Iris pigment epithelial cell (primary cell): Measurements from ENCODE around the gene LIME1.
A peak's percentile ranks its signal among the peaks of the same experiment; 100 is the strongest.
"Not testable (repeated sequence)": the region's sequence is repeated elsewhere in the genome, so short reads cannot be mapped to it uniquely, and the experiment has no call there.

Experiments
- DNase-seq: peaks from one replicate; pipeline ENCODE4 v3.0.0-alpha.2; 2011; ENCODE audit warnings: low read depth

LIME1 gene

DNA sequence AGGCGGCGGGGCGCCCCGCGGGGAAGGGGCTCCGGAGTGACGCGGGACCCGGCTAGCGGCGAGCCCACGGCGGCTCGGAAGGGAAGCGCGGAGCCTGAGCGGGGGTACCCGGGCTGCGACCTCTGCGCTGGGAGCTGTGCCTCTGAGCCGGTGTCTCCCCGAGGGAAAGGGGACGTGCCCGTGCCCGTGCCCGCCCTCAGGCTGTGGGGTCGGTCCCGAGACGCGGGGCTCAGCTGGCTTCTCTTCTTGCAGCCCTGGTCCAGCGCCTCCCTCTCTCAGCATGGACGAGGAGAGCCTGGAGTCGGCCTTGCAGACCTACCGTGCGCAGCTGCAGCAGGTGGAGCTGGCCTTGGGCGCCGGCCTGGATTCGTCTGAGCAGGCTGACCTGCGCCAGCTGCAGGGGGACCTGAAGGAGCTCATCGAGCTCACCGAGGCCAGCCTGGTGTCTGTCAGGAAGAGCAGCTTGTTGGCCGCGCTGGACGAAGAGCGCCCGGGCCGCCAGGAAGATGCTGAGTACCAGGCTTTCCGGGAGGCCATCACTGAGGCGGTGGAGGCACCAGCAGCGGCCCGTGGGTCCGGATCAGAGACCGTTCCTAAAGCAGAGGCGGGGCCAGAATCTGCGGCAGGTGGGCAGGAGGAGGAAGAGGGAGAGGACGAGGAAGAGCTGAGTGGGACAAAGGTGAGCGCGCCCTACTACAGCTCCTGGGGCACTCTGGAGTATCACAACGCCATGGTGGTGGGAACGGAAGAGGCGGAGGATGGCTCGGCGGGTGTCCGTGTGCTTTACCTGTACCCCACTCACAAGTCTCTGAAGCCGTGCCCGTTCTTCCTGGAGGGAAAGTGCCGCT lies 27.9 kb upstream of the LIME1 start:
- DNase-seq = peak; percentile 32

DNA sequence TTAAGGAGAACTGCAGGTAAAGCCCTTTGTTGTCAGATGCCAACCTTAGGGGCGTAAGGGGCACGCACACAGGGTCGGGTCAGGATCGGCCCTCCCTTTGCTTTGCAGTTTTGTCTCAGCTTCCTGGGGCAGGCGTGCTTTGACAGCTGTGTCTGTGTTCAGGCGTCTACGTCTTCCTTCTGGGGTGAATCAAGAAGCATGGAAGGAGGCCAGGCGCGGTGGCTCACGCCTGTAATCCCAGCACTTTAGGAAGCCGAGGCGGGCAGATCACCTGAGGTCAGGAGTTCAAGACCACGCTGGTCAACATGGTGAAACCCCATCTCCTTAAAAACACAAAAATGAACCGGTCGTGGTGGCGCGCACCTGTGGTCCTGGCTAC lies 27.3 kb upstream of the LIME1 start:
- no peak for DNase-seq

DNA sequence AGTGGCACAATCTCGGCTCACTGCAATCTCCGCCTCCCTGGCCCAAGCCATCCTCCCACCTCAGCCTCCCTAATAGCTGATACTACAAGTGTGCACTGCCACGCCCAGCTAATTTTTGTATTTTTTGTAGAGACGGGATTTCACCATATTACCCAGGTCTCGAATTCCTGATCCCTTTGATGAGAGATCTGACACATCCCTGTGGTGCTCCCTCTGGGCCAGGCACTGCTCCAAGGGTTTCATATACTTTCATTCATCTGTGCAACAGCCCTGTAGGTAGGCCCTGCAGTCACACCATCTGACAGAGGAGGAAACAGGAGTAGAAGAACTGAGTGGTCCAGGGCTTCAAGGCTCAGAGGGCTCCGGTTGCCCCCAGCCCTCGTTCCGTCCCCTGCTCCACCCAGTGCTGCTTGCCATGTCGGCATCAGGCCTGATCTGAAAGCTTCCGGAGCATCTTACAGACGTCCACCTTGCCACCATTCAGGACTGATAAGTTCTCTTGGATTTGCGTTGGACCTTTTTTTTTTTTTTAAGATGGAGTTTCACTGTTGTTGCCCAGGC lies 25.3 kb upstream of the LIME1 start:
- DNase-seq = no peak

DNA sequence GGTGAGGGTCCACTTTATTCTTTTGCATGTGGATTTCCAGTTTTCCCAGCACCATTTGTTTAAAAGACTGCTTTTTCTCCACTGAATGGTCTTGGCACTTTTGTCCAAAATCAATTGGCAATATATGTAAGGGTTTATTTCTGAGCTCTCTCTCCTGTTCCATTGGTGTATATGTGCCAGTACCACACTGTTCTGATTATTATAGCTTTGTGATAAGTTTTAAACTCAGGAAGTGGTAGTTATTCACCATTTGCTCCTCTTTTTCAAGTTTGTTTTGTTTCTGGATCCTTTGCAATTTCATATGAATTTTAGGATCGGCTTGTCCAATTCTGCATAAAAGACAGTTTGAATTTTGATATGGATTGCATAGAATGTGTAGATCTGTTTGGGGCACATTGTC lies 24.3 kb upstream of the LIME1 start:
- DNase-seq = no peak

DNA sequence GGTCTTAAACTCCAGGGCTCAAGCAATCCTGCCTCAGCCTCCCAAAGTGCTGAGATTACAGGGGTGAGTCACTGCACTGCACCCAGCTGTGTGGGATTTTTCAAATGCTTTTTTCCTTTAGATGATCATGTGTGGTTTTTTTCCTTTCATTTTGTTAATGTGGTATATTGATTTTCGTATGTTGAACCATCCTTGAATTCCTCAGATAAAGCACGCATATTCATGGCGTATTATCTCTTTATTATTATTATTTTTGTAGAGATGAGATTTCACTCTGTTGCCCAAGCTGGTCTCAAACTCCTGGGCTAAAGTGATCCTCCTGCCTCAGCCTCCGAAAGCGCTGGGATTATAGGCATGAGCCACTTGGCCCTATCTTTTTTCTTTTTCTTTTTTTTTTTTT lies 21.6 kb upstream of the LIME1 start:
- DNase-seq = no peak

DNA sequence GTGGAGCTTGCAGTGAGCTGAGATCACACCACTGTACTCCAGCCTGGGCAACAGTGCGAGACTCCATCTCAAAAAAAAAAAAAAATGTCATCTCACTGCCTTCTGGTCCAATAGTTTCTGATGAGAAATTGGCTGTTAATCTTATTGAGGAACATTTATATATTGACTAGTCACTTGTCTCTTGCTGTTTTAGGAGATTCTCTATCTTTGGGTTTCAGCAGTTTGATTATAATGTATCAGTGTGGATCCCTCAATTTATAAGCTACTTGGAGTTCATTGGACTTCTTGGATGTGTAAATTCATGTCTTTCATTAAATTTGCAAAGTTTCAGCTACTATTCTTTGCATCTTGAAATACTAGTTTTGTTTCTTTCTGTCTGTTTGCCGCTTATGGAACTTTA lies 17.5 kb upstream of the LIME1 start:
- no peak for DNase-seq

DNA sequence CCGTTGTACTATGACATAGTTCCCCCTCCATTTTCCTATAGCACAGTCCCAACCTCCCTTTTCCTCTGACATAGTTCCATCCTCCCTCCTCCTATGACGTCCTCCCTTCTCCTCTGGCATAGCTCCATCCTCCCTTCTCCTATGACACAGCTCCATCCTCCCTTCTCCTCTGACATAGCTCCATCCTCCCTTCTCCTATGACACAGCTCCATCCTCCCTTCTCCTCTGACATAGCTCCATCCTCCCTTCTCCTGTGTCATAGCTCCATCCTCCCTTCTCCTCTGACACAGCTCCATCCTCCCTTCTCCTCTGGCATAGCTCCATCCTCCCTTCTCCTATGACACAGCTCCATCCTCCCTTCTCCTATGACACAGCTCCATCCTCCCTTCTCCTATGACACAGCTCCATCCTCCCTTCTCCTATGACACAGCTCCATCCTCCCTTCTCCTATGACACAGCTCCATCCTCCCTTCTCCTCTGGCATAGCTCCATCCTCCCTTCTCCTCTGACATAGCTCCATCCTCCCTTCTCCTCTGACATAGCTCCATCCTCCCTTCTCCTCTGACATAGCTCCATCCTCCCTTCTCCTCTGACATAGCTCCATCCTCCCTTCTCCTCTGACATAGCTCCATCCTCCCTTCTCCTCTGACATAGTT lies 13.4 kb upstream of the LIME1 start:
- not testable (repeated sequence) for DNase-seq

DNA sequence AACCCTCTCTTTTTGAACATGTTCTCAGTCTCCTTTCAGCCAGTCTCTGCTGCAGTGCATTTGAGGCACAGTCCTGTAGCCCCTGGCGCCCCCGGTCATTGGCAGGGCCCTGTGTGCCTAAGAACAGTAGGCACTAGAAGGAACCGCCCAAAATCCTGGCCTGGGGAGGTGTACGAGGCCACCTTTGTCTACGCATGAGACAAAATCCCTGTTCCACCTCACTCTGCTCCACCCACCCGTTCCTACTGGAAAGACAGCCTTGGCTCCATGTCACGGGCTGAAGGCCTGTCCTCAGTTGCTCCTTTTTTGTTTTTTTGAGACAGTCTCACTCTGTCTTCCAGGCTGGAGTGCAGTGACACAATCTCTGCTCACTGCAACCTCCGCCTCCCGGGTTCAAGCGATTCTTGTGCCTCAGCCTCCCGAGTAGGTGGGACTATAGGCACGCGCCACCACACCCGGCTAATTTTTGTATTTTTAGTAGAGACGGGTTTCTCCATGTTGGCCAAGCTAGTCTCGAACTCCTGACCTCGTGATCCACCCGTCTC lies 6.2 kb upstream of the LIME1 start:
- DNase-seq = not testable (repeated sequence)

DNA sequence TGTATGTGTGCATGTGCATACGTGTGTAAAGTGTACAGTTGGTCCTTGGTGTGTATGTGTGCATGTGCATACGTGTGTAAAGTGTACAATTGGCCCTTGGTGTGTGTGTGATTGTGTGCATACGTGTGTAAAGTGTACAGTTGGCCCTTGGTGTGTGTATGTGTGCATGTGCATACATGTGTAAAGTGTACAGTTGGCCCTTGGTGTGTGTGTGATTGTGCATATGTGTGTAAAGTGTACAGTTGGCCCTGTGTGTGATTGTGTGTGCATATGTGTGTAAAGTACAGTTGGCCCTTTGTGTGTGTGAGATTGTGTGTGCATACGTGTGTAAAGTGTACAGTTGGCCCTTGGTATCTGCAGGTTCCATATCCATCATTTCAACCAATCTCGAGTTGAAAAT lies 5.1 kb upstream of the LIME1 start:
- DNase-seq = no peak

DNA sequence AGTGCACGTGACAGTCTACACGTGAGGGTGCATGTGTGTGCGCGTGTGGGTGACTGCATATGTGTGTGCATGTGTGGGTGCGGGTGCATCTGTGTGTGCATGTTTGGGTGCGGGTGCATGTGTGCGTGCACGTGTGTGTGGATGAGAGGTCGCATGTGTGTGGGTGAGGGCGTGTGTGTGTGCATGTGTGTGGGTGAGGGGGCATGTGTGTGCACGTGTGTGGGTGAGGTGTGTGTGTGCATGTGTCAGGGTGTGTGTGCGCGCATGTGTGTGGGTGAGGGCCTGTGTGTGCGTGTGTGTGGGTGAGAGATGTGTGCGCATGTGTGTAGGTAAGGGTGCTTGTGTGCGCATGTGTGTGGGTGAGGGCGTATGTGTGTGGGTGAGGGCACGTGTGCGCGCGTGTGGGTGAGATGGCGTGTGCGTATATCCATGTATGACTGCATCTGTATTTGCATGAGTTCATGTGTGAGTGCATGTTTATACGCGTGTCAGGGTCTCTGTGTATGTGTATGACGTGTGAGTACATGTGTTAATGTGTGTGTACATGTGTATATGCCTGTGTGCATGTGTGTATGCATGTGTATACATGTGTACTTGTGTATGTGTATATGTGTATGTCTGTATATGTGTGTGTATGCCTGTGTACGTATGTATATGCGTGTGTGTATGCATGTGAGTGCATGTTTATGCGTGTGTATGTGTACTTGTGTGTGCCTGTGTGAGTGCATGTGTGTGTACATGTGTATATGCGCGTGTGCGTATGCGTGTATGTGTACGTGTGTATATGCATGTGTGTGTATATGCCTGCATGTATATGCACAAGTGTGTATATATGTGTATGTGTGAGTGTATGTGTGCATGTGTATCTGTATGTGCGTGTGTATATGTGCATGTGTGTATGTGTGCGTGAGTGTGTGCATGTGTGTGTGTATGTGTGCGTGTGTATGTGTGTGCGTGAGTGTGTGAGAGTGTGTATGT lies 4.1 kb upstream of the LIME1 start:
- no peak for DNase-seq

DNA sequence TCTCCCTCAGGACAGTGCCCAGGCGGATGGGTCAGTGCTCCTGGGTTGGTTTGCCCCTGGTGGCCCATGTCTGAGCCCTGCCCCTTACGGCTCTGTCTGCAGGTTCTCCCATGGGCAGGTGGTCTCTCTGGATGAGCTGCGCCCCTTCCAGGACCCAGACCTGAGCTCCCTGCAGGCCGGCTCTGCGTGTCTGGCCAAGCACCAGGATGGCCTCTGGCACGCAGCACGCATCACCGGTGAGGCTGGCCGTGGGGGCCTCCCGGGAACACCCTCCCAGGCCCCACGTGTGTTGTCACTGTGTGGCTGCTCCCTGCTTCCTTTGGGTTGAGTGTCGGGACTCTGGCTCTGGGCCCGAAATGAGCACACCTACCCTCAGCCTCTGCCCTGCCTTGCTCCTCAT lies 3.3 kb upstream of the LIME1 start:
- no peak for DNase-seq

DNA sequence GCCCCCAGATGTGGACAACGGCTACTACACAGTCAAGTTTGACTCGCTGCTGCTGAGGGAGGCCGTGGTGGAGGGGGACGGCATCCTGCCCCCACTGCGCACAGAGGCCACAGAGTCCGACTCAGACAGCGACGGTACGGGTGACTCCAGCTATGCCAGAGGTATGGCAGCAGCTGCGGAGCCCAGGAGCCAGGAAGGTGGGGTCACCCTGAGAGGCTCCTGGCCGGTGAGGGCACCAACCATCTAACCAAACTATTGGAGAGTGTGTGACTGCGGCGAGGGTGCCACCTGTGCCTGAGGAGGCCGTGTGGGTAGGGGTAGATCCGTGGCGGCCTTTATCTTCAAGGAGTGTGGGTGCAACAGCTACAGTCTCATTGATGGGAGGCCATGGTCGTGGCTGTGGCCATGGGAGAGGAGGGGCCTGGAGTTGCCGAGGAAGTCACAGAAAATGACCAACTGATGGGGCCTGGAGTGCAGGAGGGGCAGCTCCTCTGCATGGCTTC lies 2.8 kb upstream of the LIME1 start:
- no peak for DNase-seq

DNA sequence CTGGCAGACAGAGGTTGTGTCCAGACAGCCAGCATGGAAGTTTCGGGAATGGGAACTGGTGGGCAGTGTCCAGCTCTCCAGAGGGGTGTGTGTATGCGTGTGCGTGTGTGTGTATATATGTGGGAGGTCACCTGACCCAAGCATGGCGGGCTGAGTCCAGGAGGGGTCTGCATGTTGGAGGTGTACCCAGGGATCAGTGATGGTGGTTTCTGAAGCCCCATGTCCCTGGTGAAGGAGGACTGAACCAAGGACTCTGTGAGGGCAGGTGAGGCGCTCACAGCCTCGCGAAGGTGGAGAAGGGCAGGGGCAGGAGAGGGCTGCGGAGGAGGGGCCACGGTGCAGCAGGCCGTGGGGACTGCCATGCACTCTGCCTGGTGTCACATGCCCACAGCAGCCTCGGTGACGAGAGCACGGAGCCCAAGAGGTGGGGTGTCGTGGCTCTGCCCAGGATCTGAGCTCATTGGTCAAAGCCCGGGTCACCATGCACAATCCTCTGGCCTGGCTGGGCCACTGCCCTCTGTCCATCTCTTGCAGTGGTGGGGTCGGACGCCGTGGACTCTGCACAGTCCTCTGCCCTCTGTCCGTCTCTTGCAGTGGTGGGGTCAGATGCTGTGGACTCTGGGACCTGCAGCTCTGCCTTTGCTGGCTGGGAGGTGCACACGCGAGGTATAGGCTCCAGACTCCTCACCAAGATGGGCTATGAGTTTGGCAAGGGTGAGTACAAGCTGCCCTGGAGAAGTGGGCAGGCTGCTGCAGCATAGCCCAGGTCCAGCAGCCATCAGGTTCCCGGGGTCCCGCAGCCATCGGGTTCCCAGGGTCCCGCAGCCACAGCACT lies 2.1 kb upstream of the LIME1 start:
- DNase-seq = no peak

DNA sequence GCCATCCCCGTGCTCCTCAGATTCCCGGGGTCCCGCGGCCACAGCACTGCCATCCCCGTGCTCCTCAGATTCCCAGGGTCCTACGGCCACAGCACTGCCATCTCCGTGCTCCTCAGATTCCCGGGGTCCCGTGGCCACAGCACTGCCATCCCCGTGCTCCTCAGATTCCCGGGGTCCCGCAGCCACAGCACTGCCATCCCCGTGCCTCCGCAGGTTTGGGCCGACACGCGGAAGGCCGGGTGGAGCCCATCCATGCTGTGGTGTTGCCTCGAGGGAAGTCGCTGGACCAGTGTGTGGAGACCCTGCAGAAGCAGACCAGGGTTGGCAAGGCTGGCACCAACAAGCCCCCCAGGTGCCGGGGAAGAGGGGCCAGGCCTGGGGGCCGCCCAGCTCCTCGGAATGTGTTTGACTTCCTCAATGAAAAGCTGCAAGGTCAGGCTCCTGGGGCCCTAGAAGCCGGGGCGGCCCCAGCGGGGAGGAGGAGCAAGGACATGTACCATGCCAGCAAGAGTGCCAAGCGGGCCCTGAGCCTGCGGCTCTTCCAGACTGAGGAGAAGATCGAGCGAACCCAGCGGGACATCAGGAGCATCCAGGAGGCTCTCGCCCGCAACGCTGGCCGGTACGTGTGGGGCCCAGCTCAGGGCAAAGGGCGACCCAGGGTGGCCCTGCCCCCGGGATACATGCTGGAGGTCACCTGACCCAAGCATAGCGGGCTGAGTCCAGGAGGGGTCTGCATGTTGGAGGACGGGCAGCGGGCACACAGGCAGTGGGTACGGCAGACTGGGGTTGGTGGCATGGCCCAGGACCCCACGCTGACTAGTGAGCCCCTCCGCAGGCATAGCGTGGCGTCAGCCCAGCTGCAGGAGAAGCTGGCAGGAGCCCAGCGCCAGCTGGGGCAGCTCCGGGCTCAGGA lies 1.3 kb upstream of the LIME1 start:
- DNase-seq = no peak

DNA sequence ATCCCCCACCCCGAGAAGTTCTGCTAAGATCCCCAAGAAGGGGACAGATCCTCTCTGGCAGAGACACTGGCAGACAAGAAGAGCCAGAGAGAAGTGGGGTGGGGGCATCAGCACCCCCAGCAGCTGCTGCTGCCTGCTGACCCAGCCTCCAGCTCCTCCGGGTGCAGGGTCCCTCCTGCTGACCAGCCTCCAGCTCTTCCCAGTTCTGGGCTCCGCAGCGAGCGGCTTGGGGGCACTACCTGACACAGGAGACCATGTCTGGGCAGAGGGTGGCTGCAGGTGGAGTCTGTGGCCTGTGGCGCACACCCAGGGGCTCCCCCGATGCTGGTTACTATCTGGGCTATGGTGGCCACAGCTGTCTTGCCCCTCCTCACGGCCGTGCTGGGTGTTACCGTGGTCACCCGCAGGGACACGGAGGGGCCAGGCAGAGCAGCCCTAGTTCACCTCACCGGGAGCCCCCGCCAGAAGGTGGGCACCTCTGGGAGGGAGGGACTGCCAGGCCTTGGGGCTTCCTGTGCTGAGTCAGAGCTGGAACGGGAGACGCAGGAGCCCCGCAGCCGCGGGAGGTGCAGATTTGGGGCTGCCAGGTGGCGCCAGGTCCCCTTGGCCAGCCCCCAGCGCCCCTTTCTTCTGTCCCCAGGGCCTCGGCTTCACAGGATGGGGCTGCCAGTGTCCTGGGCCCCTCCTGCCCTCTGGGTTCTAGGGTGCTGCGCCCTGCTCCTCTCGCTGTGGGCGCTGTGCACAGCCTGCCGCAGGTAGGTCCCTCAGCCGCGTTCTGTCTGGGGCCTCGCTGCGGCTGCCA lies 630 bp downstream of the LIME1 start:
- DNase-seq = no peak

DNA sequence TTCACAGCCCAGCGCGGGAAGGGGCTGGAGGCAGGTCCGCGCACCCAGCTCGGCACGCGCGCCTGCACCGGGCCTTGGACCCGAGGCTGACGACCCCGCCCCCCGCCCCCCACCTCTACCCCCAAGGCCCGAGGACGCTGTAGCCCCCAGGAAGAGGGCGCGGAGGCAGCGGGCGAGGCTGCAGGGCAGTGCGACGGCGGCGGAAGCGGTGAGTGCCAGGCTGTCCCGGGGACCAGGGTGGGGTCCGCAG lies 1.2 kb downstream of the LIME1 start:
- no peak for DNase-seq

DNA sequence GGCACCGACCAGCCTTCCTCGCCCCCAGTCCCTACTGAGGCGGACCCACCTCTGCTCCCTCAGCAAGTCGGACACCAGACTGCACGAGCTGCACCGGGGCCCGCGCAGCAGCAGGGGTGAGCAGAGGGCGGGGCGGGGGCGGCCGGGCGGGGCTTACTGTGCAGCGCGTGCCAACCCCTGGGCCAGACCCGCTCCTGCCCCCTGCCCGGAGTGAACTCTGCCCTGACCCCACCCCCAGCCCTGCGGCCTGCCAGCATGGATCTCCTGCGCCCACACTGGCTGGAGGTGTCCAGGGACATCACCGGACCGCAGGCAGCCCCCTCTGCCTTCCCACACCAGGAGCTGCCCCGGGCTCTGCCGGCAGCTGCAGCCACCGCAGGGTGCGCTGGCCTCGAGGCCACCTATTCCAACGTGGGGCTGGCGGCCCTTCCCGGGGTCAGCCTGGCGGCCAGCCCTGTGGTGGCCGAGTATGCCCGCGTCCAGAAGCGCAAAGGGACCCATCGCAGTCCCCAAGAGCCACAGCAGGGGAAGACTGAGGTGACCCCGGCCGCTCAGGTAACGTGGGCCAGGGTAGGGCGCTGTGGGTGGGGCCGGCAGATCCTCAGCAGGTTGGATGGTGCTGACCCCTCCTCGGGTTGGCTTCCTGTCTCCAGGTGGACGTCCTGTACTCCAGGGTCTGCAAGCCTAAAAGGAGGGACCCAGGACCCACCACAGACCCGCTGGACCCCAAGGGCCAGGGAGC lies 1.7 kb downstream of the LIME1 start:
- DNase-seq = no peak

DNA sequence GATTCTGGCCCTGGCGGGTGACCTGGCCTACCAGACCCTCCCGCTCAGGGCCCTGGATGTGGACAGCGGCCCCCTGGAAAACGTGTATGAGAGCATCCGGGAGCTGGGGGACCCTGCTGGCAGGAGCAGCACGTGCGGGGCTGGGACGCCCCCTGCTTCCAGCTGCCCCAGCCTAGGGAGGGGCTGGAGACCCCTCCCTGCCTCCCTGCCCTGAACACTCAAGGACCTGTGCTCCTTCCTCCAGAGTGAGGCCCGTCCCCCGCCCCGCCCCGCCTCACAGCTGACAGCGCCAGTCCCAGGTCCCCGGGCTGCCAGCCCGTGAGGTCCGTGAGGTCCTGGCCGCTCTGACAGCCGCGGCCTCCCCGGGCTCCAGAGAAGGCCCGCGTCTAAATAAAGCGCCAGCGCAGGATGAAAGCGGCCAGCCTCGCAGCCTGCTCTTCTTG lies 2.2 kb downstream of the LIME1 start:
- peak; percentile 33 for DNase-seq
